SU-DHL-6 (cell line): Measurements from ENCODE around the gene GRIA1.

Experiments used
- EZH2phosphoT487 ChIP-seq: fragments of 200-600 bp; sonication (generic), shearing (Covaris generic); conservative IDR thresholded peaks from 2 replicates; pipeline ENCODE4 v1.6.1; 2018; ENCODE audit warnings: mild to moderate bottlenecking, antibody characterized with exemption, low read length, moderate library complexity, mixed read lengths
- TF ChIP-seq, protein P1 (sequence below): fragments of 200-600 bp; sonication (generic); IDR thresholded peaks from one replicate; pipeline ENCODE4 v1.5.1; 2017; ENCODE audit warnings: antibody characterized with exemption, mild to moderate bottlenecking, low read length, moderate library complexity; ENCODE audit not compliant: insufficient read depth, poor library complexity, severe bottlenecking

- TF ChIP-seq, protein P1, sequence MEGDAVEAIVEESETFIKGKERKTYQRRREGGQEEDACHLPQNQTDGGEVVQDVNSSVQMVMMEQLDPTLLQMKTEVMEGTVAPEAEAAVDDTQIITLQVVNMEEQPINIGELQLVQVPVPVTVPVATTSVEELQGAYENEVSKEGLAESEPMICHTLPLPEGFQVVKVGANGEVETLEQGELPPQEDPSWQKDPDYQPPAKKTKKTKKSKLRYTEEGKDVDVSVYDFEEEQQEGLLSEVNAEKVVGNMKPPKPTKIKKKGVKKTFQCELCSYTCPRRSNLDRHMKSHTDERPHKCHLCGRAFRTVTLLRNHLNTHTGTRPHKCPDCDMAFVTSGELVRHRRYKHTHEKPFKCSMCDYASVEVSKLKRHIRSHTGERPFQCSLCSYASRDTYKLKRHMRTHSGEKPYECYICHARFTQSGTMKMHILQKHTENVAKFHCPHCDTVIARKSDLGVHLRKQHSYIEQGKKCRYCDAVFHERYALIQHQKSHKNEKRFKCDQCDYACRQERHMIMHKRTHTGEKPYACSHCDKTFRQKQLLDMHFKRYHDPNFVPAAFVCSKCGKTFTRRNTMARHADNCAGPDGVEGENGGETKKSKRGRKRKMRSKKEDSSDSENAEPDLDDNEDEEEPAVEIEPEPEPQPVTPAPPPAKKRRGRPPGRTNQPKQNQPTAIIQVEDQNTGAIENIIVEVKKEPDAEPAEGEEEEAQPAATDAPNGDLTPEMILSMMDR, result no peak
- TF ChIP-seq EZH2phosphoT487, result no peak
Observed at GRCh38 chr5:153678617-153679329, 188.3 kb downstream of the GRIA1 start.
